ENCODE results near the gene SYT2.
"Not testable (repeated sequence)": the region's sequence is repeated elsewhere in the genome, so short reads cannot be mapped to it uniquely, and the experiment has no call there.

SYT2 gene

DNA sequence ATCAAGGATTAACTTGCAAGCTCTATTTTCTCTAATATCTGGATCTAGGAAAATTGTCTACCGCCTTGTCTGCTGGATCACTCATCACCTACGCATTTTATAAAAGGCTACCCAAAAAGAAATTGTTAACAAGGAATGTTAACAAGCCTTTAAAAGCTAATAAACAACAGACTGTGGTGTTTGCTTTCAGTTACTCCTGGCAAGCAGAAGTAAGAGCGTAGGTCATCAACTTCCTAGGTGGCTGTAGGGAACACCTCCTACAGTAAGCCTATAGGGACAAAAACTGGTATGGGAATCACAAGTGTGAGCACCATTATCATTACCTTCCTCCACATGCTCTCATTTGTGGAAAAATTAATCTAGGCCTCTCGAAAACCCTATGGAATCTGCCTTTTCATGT lies 155.6 kb downstream of the SYT2 start:
- not testable (repeated sequence) for DNase-seq (ENCODE audit: insufficient read length, low spot score); FAIRE-seq

DNA sequence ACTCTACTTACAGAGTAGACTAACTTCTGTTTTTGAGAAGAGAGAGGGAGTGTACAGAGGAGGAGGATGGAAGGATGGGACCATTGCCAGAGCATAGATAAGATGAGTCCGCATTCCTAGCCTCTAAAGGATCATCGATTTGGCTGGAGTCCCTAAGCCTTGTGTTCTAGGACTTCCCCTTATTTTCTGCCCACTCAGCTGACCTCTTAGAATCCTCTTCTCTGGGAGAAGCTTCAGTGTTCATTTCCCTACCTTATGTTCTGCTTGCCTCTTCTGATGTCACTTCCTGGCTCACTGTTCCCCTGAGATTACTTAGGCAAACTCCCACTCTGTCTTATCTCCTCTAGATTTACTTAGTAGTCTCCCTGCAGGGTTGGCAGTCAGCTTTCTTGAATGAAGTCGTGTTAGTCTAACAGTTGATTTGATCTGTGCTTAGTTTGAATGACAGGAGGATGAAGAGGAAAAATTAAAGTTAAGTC lies 156.7 kb downstream of the SYT2 start:
- FAIRE-seq (no peak), DNase-seq (ENCODE audit: insufficient read length, low spot score) (no peak)

DNA sequence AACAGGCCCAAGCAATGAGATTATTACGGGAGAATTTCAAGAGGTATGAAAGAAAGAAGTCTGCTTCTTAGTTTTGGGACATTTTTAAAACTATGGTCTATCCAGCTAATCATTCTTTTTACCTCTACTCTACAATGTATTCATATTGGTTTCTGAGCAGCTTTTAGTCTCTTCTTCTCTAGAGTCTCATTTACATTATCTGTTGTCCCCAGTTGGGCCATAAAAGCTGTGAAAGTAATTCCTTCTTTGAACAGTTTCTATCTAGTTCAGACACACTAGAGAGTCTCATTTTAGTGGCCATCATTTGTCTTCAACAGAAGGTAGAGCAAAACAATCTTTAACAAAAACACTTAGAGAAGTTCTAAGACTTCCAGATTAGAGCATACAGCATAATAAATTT lies 157.2 kb downstream of the SYT2 start:
- DNase-seq (ENCODE audit: insufficient read length, low spot score); FAIRE-seq: not testable (repeated sequence)

DNA sequence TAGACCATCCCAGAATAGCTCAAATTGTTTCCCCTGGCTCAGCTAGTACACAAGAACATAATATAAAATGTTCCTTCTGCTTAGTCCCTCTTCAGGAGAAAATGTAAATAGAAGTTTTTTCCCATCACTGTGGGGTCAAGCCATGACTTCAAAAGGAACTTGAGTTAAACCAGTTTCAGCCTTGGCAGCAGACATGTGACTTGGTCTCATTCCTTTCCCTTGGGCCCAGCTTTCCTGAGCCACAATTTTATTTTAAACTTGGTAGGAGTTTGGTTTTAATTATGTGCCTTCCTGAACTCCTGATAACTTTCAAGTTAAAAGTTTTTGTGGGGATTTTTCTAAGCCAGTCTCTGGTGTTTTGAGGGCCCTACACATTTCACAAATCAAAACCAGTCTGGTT lies 157.6 kb downstream of the SYT2 start:
- DNase-seq (ENCODE audit: insufficient read length, low spot score); FAIRE-seq: not testable (repeated sequence)

DNA sequence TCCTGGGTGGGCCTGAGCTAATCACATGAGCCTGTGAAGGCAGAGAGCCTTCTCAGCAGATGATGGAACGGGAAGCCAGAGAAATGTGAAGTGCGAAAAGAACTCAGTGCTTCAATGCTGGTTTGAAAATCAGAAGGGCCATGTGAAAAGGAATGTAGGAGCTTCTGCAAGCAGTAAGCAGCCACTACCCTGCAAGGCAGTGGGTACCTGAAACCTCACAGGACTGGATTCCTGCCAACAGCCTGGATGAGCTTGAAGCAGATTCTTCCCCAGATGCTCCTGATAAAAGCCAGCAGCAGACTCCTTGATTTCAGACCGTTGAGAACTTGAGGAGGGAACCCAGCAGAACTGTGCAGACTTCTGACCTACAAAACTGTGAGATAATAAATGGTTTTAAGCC lies 158.6 kb downstream of the SYT2 start:
- FAIRE-seq (no peak), DNase-seq (ENCODE audit: insufficient read length, low spot score) (no peak)

DNA sequence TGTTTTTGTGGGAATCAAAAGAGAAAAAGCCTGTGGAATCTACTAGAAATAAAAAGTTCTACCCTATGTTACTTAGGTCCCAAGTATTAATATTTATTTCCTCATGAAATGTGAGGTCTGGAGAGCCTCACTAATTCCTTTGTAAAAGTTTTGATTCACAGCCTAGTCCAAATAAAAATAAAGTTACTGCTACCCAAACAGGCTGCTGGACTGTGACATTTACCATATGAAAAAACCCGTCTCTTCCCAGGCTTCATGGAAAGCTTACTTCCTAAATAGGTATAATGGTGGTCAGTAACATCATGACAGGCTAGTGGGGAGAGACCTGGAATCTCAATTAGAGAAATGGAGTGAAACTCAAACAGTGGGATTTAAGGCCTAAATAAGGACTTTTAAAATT lies 160.2 kb downstream of the SYT2 start:
- FAIRE-seq; DNase-seq (ENCODE audit: insufficient read length, low spot score): not testable (repeated sequence)

DNA sequence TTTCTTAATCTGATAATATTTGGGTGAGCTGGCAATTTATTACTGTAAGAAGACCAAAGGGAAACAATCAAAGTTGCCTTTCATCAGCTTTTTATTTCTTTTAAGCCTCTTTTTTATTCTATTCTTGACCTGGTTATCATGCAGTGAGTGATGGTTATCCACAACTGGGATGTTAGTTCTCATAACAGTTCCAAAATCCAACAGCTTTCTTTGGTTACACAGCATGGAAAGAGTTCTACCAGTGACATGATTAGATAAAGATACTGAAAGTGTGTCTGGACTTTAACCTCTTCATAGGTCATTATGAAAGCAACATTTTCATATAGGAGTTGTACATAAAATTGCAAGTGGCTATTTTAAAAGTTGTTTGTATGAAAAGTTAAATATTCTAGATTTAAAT lies 163.0 kb downstream of the SYT2 start:
- no peak for FAIRE-seq
- DNase-seq (ENCODE audit: insufficient read length, low spot score) = no peak

DNA sequence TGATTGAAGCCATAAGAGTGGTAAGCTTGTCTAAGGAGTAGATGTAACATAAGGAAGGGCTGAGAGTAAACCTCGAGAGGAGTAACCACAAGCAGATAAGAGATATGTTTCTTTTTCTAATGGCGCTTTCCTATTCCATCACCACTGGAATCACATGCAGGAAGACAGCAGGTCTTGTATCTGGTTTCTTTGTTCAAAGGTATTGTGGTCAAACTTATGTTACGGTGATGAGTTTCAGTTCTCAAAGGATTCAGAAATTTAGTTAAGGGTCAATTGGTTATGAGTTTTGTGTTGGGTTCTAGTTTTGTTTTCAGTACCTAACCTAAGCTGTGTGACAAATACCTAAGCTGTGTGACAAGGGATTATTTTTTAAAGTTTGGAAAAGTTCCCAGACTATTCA lies 163.5 kb downstream of the SYT2 start:
- not testable (repeated sequence) for DNase-seq (ENCODE audit: insufficient read length, low spot score)
- peak; percentile 59 for FAIRE-seq

DNA sequence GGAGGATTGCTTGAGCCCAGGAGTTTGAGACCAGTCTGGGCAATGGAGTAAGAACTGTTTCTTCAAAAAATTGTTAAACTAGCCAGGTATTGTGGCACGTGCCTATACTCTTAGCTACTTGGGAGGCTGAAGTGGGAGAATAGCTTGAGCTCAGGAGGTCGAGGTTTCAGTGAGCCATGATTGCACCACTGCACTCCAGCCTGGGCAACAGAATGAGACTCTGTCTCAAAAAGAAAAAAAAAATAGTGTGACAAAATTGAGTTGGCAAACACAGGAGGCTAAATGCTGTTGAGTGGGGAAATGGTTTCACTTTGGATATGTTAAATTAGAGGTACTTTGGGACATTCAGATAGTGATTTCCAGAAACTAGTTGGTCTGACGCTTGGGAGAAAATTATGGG lies 163.9 kb downstream of the SYT2 start:
- not testable (repeated sequence) for FAIRE-seq; DNase-seq (ENCODE audit: insufficient read length, low spot score)

DNA sequence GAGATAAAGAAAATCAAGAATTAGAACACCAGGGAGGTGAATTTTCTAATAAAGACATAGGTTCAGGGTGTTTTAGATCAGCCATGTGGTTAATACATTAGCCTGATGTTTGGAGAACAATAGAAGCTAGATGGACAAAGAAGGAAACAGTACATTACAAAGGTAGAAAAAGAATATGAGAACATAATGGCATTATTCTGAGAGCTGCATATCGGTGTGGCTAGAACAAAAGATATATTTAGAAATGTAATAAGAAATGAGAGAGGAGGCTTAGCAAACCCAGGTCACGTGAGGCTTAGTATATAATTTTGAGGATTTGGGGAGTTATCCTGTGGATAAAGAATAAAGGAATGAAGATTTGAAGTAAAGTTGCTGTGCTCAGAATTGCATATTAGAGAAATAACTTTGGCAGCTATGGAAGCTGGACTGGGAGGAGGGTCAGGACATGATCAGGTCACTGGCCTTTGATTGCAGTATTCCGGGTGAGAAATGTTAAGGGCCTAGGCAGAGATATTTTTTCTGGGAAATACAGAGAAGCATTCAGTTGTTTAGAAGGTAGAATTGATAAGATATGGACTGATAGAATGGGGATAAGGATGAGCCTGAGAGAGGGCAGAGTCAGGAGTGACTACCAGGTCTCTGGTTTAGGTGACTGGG lies 164.5 kb downstream of the SYT2 start:
- not testable (repeated sequence) for DNase-seq (ENCODE audit: insufficient read length, low spot score); FAIRE-seq

DNA sequence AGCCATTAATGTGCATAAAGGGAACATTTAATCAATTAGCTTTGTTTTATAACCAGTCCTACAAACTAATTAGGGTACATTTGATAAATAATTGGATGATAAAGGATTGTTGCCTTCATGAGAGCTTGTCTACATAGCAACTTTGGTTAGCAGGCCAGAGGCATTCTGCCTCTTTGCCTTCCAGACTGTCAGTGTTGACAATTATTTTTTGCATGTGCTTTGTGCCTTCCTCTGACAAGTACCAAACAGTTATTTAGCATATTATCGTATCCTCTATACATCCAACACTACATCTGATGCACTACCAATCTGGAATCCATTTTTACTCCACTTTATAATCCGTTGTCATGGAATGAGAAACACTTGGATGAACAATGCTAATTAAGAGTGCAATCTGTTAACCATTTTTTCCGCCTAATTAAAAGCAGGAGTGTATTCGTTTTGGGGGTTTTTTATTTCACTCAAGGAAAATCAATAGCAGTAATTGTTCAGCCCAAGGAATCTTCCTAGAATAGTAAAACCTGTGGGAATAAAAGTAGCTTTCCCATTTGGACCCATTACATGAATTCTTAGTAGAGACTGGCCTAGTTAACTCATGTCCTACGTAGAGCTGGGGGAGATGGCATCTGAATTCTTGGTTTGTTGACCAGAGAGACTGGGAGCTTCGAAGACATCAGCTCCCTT lies 165.3 kb downstream of the SYT2 start:
- not testable (repeated sequence) for FAIRE-seq; DNase-seq (ENCODE audit: insufficient read length, low spot score)

DNA sequence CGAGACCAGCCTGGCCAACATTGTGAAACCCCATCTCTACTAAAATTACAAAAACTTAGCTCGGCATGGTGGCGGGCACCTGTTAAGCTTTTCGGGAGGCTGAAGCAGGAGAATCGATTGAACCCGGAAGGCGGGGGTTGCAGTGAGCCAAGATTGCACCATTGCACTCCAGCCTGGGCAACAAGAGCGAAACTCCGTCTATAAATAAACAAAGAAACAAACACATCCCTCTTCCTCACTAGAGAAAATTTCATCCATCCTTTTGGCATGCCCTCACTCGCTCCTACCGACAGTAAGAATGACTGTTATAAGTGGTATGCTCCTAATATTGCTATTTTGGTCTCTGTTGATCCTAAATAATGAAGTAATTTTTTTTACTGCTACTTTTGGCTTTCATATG lies 166.7 kb downstream of the SYT2 start:
- not testable (repeated sequence) for DNase-seq (ENCODE audit: insufficient read length, low spot score); FAIRE-seq

DNA sequence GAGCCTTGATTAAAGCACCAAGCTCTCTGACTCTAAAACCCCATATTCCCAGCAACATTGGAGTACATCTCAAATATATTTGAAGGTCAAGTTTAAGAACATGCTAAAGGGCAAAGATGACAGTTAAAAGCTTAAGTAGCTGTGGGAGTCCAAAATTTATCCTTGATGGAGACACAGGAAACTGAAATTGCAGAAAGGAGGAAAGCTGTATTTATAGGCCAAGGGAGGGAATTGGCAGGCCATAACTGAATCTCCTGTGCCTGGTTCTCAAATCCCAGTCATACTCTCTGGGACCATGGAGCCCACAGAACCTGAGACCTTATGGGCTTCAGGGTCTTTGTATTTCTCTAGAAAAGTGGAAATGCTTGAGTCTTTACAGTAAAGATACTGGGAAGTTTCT lies 167.8 kb downstream of the SYT2 start:
- not testable (repeated sequence) for FAIRE-seq; DNase-seq (ENCODE audit: insufficient read length, low spot score)

DNA sequence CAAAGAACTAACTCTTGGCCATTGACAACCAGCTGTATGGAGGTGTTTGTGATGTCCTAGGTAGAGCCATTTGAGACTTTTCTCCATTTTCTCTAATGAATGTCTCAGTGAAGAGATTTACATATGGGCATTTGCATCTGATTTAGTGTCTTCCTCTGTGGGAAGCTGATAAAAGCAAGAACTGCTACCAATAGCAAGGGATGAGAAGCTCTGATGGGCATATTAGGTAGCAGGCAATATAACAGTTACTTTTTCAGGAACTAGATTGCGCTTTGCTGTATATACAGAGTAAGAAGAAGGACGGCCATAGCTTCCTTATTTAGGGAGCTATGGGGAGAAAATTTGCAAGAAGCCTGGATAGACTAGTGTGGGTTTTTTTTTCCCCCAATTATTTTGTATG lies 169.4 kb downstream of the SYT2 start:
- DNase-seq (ENCODE audit: insufficient read length, low spot score); FAIRE-seq: not testable (repeated sequence)
